GM19324 (cell line): ENCODE data around the gene TRMT44.
"Not testable (repeated sequence)": the region's sequence is repeated elsewhere in the genome, so short reads cannot be mapped to it uniquely, and the experiment has no call there.

Experiments
- ATAC-seq: cut with Tn5 transposase; IDR thresholded peaks from one replicate; pipeline ENCODE4 v1.9.1; 2021; ENCODE audit warnings: mild to moderate bottlenecking, moderate library complexity; ENCODE audit not compliant: unreplicated experiment, low FRiP score

TRMT44 gene

GRCh38 chr4:8506373-8507195, 66.0 kb downstream of the TRMT44 start:
- ATAC-seq: no peak

GRCh38 chr4:8507196-8507570, 66.6 kb downstream of the TRMT44 start:
- ATAC-seq: no peak

GRCh38 chr4:8507624-8508023, 67.0 kb downstream of the TRMT44 start:
- ATAC-seq: no peak

- no peak for ATAC-seq
Observed at GRCh38 chr4:8508266-8508665, 67.7 kb downstream of the TRMT44 start.

- no peak for ATAC-seq
Observed at GRCh38 chr4:8508740-8509139, 68.2 kb downstream of the TRMT44 start.

GRCh38 chr4:8509311-8509950, 68.9 kb downstream of the TRMT44 start:
- no peak for ATAC-seq

- ATAC-seq: no peak
Observed at GRCh38 chr4:8510191-8510590, 69.6 kb downstream of the TRMT44 start.

GRCh38 chr4:8510611-8511285, 70.2 kb downstream of the TRMT44 start:
- no peak for ATAC-seq

GRCh38 chr4:8512510-8512909, 71.9 kb downstream of the TRMT44 start:
- no peak for ATAC-seq

GRCh38 chr4:8513080-8513479, 72.5 kb downstream of the TRMT44 start:
- not testable (repeated sequence) for ATAC-seq

GRCh38 chr4:8513931-8514330, 73.4 kb downstream of the TRMT44 start:
- ATAC-seq: no peak

- ATAC-seq: no peak
Observed at GRCh38 chr4:8514391-8514790, 73.8 kb downstream of the TRMT44 start.

- no peak for ATAC-seq
Observed at GRCh38 chr4:8515316-8516060, 74.9 kb downstream of the TRMT44 start.

GRCh38 chr4:8516061-8516573, 75.5 kb downstream of the TRMT44 start:
- no peak for ATAC-seq

- no peak for ATAC-seq
Observed at GRCh38 chr4:8516996-8517550, 76.5 kb downstream of the TRMT44 start.

GRCh38 chr4:8517946-8518345, 77.4 kb downstream of the TRMT44 start:
- no peak for ATAC-seq

- no peak for ATAC-seq
Observed at GRCh38 chr4:8522160-8523120, 81.9 kb downstream of the TRMT44 start.

- ATAC-seq: no peak
Observed at GRCh38 chr4:8523175-8523574, 82.6 kb downstream of the TRMT44 start.

- ATAC-seq: no peak
Observed at GRCh38 chr4:8523766-8524165, 83.2 kb downstream of the TRMT44 start.
